ENCODE results near the gene RPIA.
"Not testable (repeated sequence)": the region's sequence is repeated elsewhere in the genome, so short reads cannot be mapped to it uniquely, and the experiment has no call there.

DNA sequence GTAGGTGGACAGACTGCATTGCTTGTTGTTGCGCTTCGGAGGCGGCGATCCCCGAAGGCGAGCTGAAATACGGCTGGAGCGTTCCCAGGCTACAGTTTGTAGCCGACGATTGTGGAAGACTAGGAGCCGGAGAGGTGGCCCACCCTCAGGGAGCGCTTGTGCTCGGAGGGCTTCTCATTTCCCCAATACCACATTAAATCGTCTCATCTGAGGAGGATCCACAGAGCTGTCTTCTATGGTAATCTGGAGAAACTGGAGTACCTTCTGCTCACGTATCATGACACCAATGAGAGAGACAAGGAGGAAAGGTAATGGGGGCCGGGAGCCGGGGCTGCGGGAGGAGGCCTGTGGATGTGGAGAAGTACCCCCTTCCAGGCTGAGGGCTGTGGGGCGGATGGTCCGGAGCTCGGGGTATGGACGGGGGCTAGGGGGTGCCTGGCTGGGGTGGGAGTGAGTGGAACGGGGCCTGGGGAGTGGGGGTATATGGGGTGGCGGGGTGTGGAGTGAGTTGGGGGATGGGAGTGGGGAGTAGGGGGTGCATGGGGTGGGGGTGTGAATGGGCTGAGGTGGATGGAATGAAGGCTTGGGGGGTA lies 74.5 kb downstream of the RPIA start:
- not testable (repeated sequence) for TF ChIP-seq CTCF (conservative IDR thresholded peaks at IDR 0.05 in 1 of 2, IDR thresholded peaks at IDR 0.05 in 1 of 2; ENCODE audit: extremely low read depth in 1 of 2, insufficient read depth in 1 of 2, low read depth in 1 of 2, low read length in 2 of 2); EZH2 (IDR thresholded peaks at IDR 0.05; ENCODE audit: borderline replicate concordance, low read length)
